Epithelial cell of proximal tubule (primary cell): ENCODE results near the gene RAPGEF4. TPM values are rescaled to one million over a fixed set of nuclear protein-coding genes. Genes with fewer than 3 reads are reported as not detected.

Experiments
- DNase-seq: peaks from one replicate; pipeline ENCODE4 v3.0.0-alpha.2; 2011; ENCODE audit warnings: low read depth
- H3K4me3 ChIP-seq: 2 replicates; pipeline ENCODE4 v1.5.1; 2011; ENCODE audit warnings: low read depth, mild to moderate bottlenecking, low read length
- total RNA-seq: library from RNA; depleted of rRNA; stranded (reverse); fragments of >200 nt; gene quantifications from 2 replicates; pipeline ENCODE4 v1.2.3, GENCODE V29; 2015
- TF ChIP-seq, protein P1 (sequence below): conservative IDR thresholded peaks from 2 replicates; pipeline ENCODE4 v1.5.1; 2012; ENCODE audit warnings: low read depth, mild to moderate bottlenecking, low read length

Gene RAPGEF4
- total RNA-seq, 1 donor from 2014 or later = 0.81 TPM

DNA sequence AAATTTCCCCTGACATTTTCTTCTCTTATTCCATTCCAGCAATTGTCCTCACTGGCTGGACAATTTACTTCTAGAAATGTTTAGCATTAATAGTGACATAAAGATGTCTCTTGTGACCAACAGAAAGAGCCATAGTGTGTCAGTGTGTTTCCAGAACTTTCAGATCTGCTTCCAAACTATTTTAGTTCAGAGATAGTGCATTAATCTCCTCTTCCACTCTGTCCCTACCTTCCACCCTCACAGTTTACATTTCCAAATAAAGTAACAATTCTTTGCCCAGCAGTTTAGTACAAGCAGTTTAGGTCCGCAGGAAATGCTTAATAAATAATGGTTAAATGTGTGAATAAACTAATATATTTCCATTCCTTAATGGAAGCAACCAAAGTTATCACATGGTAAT is 24.5 kb upstream of the RAPGEF4 start:
- H3K4me3 ChIP-seq = no peak overlapping the region
- no peak for DNase-seq
- TF ChIP-seq, protein P1, sequence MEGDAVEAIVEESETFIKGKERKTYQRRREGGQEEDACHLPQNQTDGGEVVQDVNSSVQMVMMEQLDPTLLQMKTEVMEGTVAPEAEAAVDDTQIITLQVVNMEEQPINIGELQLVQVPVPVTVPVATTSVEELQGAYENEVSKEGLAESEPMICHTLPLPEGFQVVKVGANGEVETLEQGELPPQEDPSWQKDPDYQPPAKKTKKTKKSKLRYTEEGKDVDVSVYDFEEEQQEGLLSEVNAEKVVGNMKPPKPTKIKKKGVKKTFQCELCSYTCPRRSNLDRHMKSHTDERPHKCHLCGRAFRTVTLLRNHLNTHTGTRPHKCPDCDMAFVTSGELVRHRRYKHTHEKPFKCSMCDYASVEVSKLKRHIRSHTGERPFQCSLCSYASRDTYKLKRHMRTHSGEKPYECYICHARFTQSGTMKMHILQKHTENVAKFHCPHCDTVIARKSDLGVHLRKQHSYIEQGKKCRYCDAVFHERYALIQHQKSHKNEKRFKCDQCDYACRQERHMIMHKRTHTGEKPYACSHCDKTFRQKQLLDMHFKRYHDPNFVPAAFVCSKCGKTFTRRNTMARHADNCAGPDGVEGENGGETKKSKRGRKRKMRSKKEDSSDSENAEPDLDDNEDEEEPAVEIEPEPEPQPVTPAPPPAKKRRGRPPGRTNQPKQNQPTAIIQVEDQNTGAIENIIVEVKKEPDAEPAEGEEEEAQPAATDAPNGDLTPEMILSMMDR = no peak

DNA sequence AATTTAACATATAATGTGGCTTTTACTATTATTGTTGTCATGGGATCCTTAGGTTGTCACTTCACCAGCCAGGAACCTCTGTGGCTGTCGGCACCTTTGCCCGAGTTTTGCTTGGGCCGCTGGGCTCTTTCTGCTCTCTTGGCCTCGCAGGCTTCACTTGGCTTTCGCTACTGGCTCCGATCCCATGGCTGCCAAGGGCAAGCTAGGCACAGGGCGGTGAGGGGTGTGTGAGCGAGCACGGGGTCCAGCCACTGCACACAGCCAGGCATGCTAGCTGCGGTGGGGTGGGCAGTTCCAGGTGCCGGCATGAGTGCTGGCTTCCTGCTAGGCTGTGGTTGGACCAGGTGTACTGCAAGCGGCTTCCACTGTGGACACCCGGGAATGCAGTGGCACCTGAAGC is 23.4 kb upstream of the RAPGEF4 start:
- DNase-seq = no peak
- TF ChIP-seq, protein P1 = no peak

DNA sequence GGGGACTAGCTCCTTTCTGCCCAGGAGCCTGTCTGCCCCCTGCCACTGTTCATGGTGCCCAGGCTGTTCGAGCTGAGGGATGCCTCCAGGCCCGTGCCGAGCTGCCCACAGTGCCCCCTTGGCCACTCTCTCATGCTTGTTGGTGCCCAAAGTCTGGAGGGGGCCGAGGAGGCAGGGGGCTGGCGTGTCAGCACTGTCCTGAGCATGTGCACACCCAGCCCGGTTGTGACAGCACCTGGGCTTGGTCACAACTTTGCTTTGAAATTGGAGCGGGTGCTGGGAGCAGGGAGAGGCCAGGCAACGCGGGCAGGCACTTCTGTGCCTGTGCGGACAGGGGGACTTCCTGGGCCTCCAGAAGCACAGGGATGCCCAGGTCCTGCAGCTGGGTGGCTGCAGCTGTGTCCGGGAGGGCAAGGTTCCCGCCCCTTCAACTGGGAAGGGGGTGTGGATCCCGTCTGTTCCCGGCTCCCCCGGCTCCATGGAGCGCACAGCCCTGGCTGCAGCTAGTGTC is 22.2 kb upstream of the RAPGEF4 start:
- no peak for DNase-seq
- H3K4me3 ChIP-seq = no peak overlapping the region
- TF ChIP-seq, protein P1 = no peak

More for the DNA sequence above, 23.4 kb upstream of the RAPGEF4 start:
- H3K4me3 ChIP-seq = no peak overlapping the region

DNA sequence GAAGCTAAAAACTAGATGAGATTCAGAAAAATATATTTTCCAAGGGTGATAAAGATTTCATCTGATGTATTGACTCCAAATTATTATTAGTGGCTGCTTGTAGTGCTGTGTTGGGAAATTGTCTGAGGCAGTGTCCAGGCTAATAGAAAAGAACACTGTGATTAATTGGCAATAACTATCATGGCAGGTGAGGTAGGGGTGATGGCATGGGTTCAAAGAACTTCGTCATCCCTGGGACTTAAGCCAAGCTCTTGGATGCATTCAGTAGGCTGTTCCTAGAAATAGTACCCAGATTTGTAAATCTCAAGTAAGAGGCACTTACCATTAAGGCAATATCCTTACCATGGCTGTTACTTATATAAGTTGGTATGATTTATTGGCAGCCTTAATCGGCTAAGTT is 13.2 kb upstream of the RAPGEF4 start:
- no peak for DNase-seq
- H3K4me3 ChIP-seq = no peak overlapping the region
- TF ChIP-seq, protein P1 = no peak

DNA sequence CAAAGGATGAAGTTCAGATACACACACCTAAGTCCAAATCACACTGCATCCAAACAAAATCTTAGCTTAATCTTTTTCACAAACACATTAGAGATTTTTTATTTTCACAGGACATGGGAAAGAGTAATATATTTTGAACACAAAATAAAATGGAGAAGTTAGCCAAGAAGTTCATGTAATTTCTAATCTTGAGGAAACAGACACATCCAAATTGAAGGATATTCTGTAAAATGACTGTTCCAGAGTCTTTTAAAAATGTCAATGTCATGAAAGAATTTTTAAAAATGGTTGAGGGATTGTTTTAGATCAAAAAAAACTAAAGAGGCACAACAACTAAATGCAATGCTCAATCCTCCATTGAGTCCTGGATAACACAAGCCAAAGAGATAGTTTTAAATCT is 12.4 kb upstream of the RAPGEF4 start:
- no peak for DNase-seq
- no peak overlapping the region for H3K4me3 ChIP-seq
- TF ChIP-seq, protein P1 = no peak

DNA sequence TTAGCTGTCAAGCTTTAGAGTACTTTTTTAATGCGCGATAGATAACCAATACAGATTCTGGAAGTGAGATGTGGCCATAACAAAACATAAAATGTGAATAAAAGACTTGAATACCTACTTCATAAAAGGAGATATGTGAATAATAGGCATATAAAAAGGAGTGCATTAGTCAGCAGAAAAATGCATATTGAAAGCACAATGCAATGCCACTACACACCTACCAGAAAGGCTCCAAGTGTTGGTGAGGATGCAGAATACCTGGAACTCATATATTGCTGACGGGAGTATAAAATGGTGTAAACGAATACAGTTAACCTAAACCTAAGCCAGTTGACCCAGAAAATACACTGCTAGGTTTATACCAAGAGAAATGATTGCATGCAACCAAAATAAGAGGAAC is 10.9 kb upstream of the RAPGEF4 start:
- TF ChIP-seq, protein P1 = no peak
- DNase-seq = no peak
- no peak overlapping the region for H3K4me3 ChIP-seq

DNA sequence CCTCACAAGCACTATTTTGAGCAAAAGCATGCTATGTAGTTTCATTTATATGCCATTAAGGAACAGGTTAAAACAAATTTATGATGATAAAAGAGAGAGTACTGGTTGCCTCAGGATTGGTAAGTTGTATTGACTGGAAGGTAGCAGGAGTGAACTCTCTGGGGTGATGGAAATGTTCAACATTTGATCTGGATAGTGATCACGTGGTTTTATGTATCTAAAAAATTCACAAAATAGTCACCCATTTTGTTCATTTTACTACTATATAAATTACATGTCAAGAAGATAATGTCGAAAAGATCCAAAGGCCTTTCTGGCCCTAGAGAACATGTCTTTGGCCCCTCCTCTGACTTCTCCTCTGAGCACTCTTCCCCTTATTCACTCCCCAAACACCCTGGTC is 10.4 kb upstream of the RAPGEF4 start:
- H3K4me3 ChIP-seq = no peak overlapping the region
- TF ChIP-seq, protein P1 = no peak
- no peak for DNase-seq
